HEK293T (cell line): ENCODE data around the gene TMEM165.

Source experiments
- BHLHE40 ChIP-seq: fragments of 450-650 bp; IDR thresholded peaks from 2 replicates; pipeline ENCODE4 v1.6.1; 2016; ENCODE audit warnings: mild to moderate bottlenecking, moderate library complexity, borderline replicate concordance
- CTBP1 ChIP-seq: fragments of 450-650 bp; IDR thresholded peaks from 2 replicates; pipeline ENCODE4 v1.6.1; 2016; ENCODE audit warnings: borderline replicate concordance
- FOXA1 ChIP-seq: fragments of 450-650 bp; IDR thresholded peaks from 2 replicates; pipeline ENCODE4 v1.6.1; 2016; ENCODE audit warnings: mild to moderate bottlenecking
- FOXK2 ChIP-seq: fragments of 450-650 bp; IDR thresholded peaks from 2 replicates; pipeline ENCODE4 v1.6.1; 2016; ENCODE audit warnings: mild to moderate bottlenecking
- HDGF ChIP-seq: fragments of 450-650 bp; IDR thresholded peaks from 2 replicates; pipeline ENCODE4 v1.6.1; 2017; ENCODE audit warnings: antibody characterized with exemption, borderline replicate concordance
- L3MBTL2 ChIP-seq: fragments of 450-650 bp; conservative IDR thresholded peaks from 2 replicates; pipeline ENCODE4 v1.6.1; 2016; ENCODE audit warnings: mild to moderate bottlenecking
- LEF1 ChIP-seq: fragments of 450-650 bp; IDR thresholded peaks from 2 replicates; pipeline ENCODE4 v1.6.1; 2017; ENCODE audit warnings: mild to moderate bottlenecking, borderline replicate concordance
- NFRKB ChIP-seq: fragments of 450-650 bp; IDR thresholded peaks from 2 replicates; pipeline ENCODE4 v1.6.1; 2016; ENCODE audit warnings: mild to moderate bottlenecking, moderate library complexity
- SP1 ChIP-seq: fragments of 450-650 bp; IDR thresholded peaks from 2 replicates; pipeline ENCODE4 v1.6.1; 2017
- TF ChIP-seq, protein P1 (sequence below): fragments of 450-650 bp; IDR thresholded peaks from 2 replicates; pipeline ENCODE4 v1.6.1; 2016

- TF ChIP-seq SP1: no peak
- no peak for TF ChIP-seq HDGF
- TF ChIP-seq BHLHE40: no peak
- no peak for TF ChIP-seq L3MBTL2
- TF ChIP-seq FOXA1: no peak
- no peak for TF ChIP-seq NFRKB
- TF ChIP-seq CTBP1: no peak
- no peak for TF ChIP-seq LEF1
- no peak for TF ChIP-seq FOXK2
- TF ChIP-seq, protein P1, sequence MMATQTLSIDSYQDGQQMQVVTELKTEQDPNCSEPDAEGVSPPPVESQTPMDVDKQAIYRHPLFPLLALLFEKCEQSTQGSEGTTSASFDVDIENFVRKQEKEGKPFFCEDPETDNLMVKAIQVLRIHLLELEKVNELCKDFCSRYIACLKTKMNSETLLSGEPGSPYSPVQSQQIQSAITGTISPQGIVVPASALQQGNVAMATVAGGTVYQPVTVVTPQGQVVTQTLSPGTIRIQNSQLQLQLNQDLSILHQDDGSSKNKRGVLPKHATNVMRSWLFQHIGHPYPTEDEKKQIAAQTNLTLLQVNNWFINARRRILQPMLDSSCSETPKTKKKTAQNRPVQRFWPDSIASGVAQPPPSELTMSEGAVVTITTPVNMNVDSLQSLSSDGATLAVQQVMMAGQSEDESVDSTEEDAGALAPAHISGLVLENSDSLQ: no peak
Observed at GRCh38 chr4:55440786-55441185, 45.0 kb downstream of the TMEM165 start.
